Upper lobe of right lung (tissue), 1 donor: ENCODE measurements around the gene SDCCAG8. TPM values are rescaled to one million over a fixed set of nuclear protein-coding genes. Genes with fewer than 3 reads are reported as not detected.

Experiments
- ATAC-seq: fragments of 200-7000 bp; cut with Tn5 transposase; one replicate; pipeline ENCODE4 v1.9.1; 2020; ENCODE audit warnings: mild to moderate bottlenecking, moderate library complexity
- DNase-seq: peaks from one replicate; pipeline ENCODE4 v3.0.0-alpha.2; 2020
- H3K27ac ChIP-seq: fragments of 200-600 bp; one replicate; pipeline ENCODE4 v1.8.0; 2022
- H3K27me3 ChIP-seq: fragments of 200-600 bp; one replicate; pipeline ENCODE4 v1.8.0; 2022; ENCODE audit warnings: mild to moderate bottlenecking
- H3K36me3 ChIP-seq: fragments of 200-600 bp; one replicate; pipeline ENCODE4 v1.8.0; 2022
- H3K4me1 ChIP-seq: fragments of 200-600 bp; one replicate; pipeline ENCODE4 v1.8.0; 2022
- H3K4me3 ChIP-seq: fragments of 200-600 bp; one replicate; pipeline ENCODE4 v1.8.0; 2022; ENCODE audit warnings: mild to moderate bottlenecking
- H3K9me3 ChIP-seq: fragments of 200-600 bp; one replicate; pipeline ENCODE4 v1.8.0; 2022
- CTCF ChIP-seq: fragments of 200-600 bp; IDR thresholded peaks from one replicate; pipeline ENCODE4 v1.8.0; 2022; ENCODE audit warnings: antibody characterized with exemption
- intact Hi-C: fragments of 100-400 bp; cut with DNase I; formaldehyde crosslinking; loops from one replicate; pipeline ENCODE4 v1.11.0; 2022
- total RNA-seq: library from RNA; stranded (reverse); fragmentation: NEBNext Ultra II Directional; extraction: Animal tissue kit (Norgen Biotek cat#: 25700); gene quantifications from one replicate; pipeline ENCODE4 v1.2.1, GENCODE V29; 2021
- donor health status: DM: no; HTN: yes; CAD: no; lungs with severe emphysema.

The SDCCAG8 gene
- total RNA-seq, 1 donor from 2014 or later = 71.9 TPM

- Histone ChIP-seq H3K4me3 (no peak overlapping the region), H3K36me3 (peaks cover 15% of the 10 kb centered on the region), H3K4me1 (no peaks in the 10 kb centered on the region), H3K27ac (no peak overlapping the region), H3K9me3 (no peaks in the 10 kb centered on the region), H3K27me3 (no peaks in the 10 kb centered on the region)
- ATAC-seq = no peak
- DNase-seq = no peak
- TF ChIP-seq CTCF = no peak
- intact Hi-C loops = no loop called here
These were observed 153.4 kb downstream of the SDCCAG8 start for GRCh38 chr1:243409284-243409683.

- Histone ChIP-seq H3K9me3 (no peaks in the 10 kb centered on the region), H3K4me1 (no peaks in the 10 kb centered on the region), H3K27me3 (no peaks in the 10 kb centered on the region), H3K36me3 (peaks cover 11% of the 10 kb centered on the region), H3K27ac (no peak overlapping the region), H3K4me3 (no peak overlapping the region)
- TF ChIP-seq CTCF = no peak
- DNase-seq (no peak), ATAC-seq (no peak)
- intact Hi-C loops = no loop called here
These were observed 155.6 kb downstream of the SDCCAG8 start for GRCh38 chr1:243411472-243411871.

- no peak overlapping the region for H3K27ac ChIP-seq
- H3K4me3 ChIP-seq = no peak overlapping the region
- no peak for ATAC-seq
- H3K27me3 ChIP-seq = no peaks in the 10 kb centered on the region
- DNase-seq = no peak
- peaks cover 30% of the 10 kb centered on the region for H3K36me3 ChIP-seq
- TF ChIP-seq CTCF = no peak
- intact Hi-C loops = no loop called here
- no peaks in the 10 kb centered on the region for H3K4me1 ChIP-seq
- no peaks in the 10 kb centered on the region for H3K9me3 ChIP-seq
These were observed 157.8 kb downstream of the SDCCAG8 start for GRCh38 chr1:243413431-243414151.

GRCh38 chr1:243414152-243414494 is 158.3 kb downstream of the SDCCAG8 start:
- intact Hi-C loops = no loop called here
- DNase-seq (no peak), ATAC-seq (no peak)
- no peak for TF ChIP-seq CTCF
- Histone ChIP-seq H3K9me3 (no peaks in the 10 kb centered on the region), H3K4me3 (no peak overlapping the region), H3K36me3 (peaks cover 30% of the 10 kb centered on the region), H3K27me3 (no peaks in the 10 kb centered on the region), H3K4me1 (no peaks in the 10 kb centered on the region), H3K27ac (no peak overlapping the region)

- Histone ChIP-seq H3K4me3 (no peak overlapping the region), H3K36me3 (peaks cover 30% of the 10 kb centered on the region), H3K27ac (no peak overlapping the region), H3K9me3 (no peaks in the 10 kb centered on the region), H3K4me1 (peaks cover 2% of the 10 kb centered on the region), H3K27me3 (no peaks in the 10 kb centered on the region)
- intact Hi-C loops = no loop called here
- no peak for ATAC-seq
- DNase-seq = no peak
- TF ChIP-seq CTCF = no peak
These were observed 160.0 kb downstream of the SDCCAG8 start for GRCh38 chr1:243415663-243416408.
